ENCODE measurements around the gene CTIF. TPM values are rescaled to one million over a fixed set of nuclear protein-coding genes. Genes with fewer than 3 reads are reported as not detected.

The CTIF gene
- polyA plus RNA-seq, 3 donors: 13.9 to 17.0 (median 15.3) TPM

DNA sequence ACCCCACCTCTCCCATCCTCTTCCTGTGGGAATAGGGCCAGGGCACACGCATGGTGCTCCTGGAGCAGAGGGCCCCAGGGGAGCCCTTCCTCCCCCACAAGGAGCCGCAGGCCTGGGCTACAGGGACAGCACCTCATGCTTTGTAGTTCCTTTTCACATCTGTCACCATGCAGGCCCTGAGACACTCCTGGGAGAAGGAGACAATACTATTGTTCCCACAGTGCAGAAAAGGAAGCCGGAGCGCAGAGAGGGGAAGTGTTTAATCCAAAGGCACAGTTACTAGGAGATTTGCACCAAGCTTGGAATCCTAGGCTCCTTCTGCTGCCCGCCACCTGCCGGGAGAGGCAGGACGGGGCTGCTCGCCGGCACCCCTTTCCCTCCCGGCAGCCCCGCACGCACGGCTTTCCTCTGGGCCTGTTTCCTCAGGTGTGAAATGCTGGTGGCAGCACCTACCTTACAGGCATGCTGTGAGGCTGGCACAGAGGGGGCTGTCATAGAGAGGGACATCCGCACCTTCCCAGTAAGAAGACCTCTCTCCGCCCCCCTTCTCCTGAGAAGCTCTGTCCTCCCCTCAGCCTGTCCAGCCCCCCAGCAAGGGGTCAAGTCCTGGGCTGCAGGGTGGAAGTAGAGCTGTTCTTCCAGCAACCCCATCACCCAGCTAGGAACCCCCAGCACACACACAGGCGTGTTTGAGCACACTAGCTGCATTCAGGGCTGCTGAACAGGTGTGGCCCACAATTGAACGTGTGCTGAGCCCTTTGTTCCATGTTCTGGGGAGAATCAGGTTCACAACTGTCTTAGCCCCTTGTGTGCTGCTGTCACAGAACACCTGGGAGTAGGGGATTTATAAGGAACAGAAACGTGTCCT lies 349.3 kb downstream of the CTIF start:
- DNase-seq (ENCODE audit: low read depth in 3 of 3, low spot score in 2 of 3): no peak

DNA sequence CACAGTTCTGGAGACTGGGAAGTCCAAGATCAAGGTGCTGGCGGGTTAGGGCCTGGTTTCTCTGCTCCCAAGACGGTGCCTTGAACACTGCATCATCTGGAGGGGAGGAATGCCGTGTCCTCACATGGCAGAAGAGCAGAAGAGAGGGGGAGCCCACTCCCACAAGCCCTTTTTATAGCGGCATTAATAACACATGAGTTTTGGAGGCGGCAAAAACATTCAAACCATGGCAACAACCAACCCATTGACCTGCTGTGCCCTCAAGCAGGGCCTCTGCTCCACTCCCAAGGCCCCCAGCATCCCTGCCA lies 349.9 kb downstream of the CTIF start:
- no peak for DNase-seq (ENCODE audit: low read depth in 3 of 3, low spot score in 2 of 3)

DNA sequence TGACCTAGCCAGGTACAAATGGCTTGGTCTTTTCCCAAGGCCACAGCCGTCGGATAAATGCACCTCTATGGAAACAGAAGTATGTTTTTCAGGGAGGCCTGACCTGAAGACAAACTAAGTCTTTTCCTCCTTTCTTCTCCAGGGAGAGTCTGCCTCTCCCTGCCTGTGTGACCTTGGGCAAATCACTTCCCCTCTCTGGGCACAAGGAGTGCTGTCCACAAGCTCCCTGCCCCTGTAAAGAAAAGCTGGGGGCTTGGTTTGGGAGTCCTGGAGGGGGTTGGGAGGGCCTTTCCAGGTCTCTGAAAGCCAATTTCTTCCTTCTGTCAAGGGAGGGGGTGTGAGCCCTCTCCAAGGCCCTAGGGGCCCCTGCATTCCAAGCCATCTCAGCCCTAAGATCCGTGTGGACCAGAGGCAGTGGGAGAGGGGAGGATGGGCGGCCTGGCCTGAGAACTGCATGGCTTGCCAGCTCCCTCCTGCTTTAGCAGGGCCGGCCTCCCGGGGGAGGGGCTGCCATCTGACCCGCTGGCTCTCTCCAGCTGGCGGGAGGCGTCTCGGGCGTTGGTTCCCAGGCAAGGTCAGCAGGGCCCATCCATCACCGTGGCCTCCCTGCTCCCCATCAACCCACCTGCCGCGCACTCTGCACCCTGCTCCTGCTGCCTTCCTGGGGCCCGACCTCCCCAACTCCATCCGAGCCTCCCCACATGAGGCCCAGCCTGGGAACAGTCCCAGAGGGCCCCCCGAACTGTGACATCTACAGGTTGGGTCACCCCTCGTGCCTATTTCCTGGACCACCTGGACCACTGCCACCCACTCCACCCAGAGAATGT lies 350.5 kb downstream of the CTIF start:
- DNase-seq (ENCODE audit: low read depth in 3 of 3, low spot score in 2 of 3): no peak

DNA sequence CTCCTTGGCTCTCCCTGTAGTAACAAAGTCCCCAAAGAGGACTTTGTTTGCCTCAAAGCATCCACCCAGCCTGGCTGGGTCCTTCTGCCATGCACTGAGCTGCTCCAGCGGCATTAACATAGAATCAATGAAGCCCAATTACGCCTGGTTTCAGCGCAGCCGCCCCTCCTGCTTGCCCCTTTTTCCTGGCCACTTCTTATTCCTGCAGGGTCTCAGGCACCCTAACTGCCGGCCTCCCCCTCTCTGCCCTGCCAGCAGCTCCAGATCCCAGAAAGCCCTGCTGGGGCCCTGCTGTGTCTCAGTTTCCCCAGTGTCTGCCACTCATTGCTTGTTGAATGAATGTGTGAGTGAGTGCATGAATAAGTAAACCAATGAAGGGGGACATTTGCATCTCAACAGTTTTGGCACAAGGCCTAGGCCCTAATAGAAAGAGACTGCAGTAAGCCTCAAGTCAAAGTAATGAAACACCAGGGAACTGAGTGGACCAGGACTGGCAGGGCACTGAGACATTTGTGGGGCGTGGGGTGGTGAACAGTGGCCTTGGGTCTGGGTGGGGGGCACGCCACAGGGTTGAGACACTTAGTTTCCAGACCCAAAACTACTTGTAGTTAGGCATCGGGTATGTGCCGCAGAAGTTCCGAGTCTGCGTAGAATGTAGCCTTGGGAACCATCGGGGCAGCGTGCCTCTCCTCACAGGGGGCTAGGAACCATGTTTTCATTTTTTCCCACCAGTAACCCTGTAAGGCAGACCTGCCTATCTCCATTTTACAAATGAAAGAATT lies 351.3 kb downstream of the CTIF start:
- DNase-seq (ENCODE audit: low read depth in 3 of 3, low spot score in 2 of 3): no peak

DNA sequence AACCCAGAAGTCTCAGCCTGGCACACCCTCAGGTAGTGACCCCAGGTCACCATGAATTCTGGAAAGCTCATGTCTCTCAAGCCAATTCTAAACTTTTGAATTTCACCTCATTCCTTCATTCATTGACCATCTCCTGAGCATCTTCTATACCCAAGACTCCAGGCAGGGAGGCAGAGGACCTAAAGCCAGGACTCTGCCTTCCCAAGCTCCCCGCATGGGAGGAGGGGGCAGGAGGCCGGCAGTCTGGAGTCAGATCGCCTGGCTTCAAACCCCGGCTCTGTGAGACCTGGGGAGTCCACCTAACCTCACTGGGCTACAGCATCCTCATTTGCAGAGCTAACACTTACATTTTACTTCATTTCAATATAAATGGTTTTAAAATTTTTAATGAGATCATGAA lies 352.9 kb downstream of the CTIF start:
- no peak for DNase-seq (ENCODE audit: low read depth in 3 of 3, low spot score in 2 of 3)

DNA sequence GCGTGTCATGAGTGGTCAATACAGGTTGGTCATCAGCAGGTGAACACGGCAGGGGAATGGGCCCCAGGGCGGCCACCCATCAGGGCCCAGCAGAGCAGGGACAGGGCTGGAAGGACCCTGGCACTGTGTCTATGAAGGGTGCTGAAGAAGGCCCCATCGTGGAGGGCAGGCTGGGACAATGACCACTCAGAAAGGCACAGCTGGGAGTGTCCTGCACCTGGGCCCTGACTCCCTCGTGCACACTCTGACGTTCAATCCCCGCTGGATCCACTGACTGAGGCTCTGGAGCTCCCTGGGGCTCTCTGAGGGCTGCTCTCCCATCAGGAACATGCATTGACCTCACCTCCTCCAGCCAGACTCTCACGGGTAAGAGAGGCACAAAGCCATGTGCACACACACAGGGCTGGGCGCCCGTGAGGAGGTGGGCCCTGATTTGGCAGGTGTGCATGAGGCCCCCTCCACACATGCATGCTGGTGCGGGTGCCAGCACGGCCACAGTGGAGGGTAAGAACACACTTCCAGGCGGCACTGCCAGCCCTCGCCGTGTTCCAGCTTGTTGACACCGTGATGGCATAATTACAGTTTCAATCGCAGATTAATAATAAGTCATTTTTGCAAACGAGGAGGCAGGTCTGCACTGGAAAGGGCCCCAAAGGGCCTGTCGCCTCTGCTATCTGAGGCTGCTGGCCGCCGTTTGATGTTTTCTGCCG lies 353.5 kb downstream of the CTIF start:
- no peak for DNase-seq (ENCODE audit: low read depth in 3 of 3, low spot score in 2 of 3)

DNA sequence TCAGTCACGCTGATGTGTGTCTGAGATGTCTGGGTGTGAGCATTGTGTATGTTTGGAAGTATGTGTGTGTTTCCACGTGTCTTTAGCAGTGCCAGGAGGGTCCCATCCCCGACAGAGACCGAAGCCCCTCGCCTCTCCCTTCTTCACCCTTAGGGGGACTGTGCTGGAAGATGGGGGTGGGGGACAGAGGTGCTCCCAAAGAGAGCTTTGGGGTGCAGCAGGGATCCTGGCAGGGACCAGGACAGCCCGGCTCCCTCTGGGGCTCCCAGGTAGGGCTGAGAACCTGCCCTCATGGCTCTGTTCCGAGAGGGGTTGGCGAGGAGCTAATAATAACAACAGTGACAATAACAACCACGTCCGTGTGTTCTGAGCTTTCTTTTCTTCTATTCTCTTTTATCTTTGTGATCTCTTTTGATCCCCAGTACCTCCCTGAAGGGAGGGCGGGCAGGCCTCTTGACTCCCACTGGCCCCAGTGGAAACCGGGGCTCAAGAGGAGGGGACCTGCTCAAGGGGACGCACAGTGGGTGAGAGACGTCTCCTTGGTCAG lies 354.3 kb downstream of the CTIF start:
- DNase-seq (ENCODE audit: low read depth in 3 of 3, low spot score in 2 of 3): no peak

DNA sequence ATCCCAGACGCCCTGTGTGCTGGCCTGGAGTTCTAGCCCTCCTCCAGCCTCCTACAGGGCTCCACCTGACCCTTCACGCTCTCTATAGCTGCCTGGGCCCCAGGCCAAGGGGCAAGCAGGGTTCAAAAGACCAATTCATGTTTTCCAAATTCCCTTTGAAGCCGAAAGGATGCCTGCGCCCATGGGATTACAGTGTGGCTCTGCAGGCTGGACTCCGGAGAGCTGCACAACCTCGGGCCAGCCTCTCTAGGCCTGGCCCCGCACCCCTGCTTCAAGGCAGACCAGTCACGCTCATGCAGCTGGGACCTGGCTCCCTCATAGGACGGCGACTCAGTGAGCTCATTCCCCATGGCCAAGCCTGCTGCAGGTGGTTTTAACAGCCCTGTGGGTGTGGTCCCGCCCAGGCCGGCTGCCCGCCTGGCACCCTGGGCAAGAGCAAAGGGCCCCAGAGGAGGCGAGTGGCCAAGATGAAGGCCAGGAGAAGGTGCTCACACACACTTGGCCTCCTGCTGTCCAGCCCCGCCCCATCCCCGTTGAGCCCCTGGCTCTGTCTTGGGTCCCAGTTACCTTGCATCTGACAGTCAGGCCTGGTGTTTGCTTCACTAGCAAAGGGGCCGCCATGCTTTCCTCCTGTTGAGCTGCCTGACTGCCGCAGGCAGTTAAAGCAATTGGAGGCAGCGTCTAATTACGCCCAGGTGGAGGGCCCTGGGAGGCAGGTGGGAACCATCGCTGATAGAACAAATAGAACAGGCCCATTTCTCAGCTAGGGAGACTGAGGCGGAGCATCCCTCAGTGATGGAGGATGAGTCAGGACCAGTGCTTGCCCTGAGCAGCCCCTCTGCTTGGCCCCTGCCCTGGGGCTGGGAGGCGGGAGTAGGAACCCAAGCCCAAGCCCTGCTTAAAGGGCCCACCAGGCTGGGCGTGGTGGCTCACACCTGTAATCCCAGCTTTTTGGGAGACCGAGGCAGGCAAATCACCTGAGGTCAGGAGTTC lies 355.1 kb downstream of the CTIF start:
- no peak for DNase-seq (ENCODE audit: low read depth in 3 of 3, low spot score in 2 of 3)

DNA sequence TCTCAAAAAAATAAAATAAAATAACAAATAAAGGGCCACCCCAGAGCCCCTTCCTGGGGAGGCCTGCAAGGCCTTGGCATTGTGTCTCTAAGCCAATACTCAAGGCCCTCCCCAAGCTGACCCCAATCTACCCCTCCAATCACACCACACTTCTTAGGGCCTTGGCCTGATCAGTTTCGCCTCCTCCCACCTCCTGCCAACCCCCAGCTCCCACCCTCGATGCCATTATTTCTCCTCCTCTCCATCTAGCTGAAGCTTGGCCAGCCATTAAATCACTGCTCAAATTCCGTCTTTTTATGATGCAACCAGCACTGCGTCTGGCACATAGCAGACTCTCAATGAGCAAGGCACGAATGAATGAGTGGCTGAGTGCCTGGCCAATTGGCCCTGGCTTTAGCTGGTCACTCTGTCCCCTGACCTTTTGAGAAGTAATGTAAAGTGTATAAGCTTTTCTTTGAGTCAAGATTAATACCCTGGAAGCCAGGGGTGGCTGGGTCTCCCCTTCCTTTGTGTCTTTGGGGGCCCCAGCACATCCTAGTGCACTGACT lies 356.0 kb downstream of the CTIF start:
- no peak for DNase-seq (ENCODE audit: low read depth in 3 of 3, low spot score in 2 of 3)

DNA sequence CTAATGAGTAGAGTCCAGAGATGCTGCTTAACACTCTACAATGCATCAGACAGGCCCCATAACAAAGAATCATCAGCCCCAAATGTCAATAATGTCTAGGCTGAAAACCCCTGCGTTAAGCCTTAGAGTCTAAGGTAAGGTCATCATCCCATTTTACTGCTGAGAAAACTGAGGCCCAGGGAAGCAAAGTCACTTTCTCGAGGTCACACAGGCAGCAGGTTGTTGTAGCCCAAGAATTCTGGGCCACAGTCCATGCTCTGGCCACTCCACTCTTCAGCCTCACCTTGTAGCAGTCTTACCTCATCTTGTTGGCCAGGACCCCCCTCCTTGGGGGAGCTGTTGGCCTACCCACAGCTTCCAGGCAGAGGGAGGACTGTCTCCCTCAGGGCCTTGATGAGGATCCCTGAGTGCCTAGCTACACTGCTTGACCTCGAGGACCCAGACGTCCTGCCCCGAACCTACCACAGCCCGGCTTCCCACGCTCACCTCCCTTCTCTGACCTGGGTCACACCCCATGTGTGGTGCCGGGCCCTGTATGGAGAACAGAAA lies 357.6 kb downstream of the CTIF start:
- DNase-seq (ENCODE audit: low read depth in 3 of 3, low spot score in 2 of 3): no peak

DNA sequence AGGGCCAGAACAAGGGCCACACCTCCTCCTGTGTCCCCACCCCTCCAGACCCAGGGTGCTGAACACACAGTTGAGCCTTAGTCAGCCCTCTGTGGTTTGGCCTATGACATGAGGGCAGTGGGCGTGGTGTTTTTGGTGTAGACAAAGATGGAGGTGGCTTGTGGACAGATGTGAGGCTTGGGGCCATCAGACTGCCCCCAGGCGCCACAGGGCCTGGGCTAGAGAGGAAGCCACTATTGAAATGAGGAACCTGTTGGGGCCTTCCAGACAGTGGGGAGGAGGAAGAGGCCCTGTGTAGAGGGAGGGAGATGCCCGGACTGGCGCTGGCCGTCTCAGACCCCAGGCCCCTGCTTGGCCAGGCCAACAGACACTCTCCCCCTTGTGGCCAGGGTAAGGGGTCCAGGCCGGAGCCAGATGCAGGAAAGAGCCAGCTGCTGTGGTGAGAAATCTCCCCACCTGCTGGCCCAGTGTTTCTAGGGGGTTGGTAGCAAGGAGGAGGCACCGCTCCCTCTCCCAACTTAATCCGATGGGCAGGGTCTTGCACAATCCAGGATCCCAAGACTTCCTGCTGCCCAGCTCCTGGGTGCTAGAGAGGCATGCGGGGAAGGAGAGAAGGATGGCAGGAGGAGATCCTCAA lies 358.2 kb downstream of the CTIF start:
- no peak for DNase-seq (ENCODE audit: low read depth in 3 of 3, low spot score in 2 of 3)

DNA sequence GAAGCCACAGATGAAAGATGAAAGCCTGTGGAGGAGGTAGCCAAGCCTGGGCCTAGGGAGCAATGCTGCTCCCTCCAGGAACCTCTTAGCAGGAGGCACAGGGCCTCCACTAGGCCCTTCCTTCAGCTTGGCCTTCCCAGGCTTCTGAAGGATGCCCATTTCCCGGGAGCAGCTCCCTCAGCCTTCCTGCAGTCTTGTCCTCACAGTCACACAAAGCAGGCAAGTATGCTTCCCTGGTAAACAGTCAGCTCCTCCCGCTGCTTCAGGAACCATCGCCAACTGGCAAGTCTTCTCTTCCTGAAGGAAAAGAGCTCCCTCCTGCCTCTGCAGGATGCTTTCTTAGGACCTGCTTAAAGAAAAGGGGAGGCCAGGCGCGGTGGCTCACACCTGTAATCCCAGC lies 358.7 kb downstream of the CTIF start:
- DNase-seq (ENCODE audit: low read depth in 3 of 3, low spot score in 2 of 3): no peak

DNA sequence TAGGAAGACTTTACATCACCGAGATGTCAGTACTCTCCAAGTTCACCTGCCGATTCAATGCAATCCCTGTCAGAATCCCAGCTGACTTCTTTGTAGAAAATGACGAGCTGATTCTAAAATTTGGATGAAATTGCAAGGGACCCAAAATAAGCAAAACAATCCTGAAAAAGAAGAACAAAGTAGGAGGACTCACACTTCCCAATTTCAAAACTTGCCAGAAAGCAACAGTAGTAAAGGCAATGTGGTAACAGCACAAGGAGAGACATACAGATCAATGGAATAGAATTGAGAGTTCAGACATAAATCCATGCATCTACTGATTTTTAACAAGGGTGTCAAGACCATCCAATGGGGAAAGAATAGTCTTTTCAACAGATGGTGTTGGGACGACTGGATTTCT lies 359.7 kb downstream of the CTIF start:
- no peak for DNase-seq (ENCODE audit: low read depth in 3 of 3, low spot score in 2 of 3)

DNA sequence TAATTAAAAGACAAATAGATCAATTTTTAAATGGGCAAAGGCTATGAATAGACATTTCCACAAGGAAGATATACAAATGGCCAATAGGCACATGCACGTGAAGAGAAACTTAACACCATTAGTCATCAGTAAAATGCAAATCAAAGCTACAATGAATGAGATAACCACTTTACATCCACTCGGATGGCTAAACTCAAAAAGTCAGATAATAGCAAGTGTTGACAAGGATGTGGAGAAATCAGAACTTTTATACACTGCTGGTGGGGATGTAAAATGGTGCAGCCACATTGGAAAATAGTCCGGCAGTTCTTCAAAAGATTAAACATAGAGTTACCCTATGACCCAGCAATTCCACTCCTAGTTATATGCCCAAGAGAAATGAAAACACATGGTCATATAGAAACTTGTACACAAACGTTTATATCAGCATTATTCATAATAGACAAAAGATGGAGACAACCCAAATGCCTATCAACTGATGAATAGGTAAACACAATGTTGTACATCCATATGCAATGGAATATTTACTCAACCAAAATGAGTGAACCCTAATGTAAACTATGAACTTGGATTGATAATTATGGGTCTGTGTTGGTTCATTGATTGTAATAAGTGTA lies 360.8 kb downstream of the CTIF start:
- DNase-seq (ENCODE audit: low read depth in 3 of 3, low spot score in 2 of 3): no peak

DNA sequence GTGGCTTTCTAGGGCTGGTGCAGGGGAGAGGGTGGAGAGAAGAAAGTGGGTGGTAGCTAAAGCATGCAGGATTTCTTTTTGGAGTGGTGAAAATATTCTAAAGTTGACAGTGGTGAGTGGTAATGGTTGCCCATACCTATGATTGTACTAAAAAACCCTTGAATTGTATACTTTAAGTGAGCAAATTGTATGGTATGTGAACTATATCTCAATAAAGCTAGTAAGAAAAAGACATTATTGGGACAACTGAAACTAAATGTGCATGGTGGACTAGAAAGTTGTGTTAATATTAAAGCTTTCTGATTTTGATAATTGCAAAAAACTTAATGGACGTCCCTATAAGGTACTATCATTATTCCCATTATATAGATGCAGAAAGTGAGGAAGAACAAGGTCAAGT lies 361.6 kb downstream of the CTIF start:
- DNase-seq (ENCODE audit: low read depth in 3 of 3, low spot score in 2 of 3): no peak

DNA sequence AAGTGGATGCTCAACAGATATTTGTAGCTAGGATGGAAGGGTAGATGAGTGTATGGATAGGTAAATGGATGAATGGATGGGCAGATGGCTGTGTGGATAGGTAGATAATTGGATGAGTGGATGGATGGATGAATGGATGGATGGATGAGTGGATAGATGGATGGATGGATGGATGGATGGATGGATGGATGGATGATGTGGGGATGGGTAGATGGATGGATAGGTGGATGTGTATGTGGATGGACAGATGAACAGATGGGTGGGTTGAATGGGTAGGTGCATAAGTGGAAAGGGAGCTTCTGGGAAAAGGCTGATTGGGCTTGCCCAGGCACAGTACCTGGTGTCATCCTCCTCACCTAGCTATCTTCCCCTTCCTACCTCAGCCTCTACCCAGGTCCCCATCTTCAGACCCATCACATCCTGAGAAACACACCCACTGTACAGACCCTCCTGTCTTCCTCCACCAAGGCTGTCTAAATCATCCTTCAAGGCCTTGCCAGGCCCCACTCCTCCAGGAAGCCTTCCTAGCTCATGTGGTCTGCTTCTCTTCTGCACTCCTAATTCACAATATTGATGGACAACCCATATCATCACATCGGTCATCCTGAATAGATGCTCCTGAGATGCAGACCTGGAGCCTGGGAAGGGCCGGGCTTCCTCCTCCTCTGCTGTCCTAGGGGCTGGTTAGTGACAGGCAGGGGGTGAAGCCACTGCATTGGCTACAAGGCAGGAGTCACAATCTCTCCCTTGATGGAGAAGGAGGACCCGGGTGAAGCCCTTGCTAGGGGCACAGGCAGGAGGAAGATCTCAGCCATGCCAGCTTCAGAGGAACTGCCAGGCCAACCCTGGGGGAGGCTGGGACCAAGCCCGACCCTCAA lies 362.6 kb downstream of the CTIF start:
- no peak for DNase-seq (ENCODE audit: low read depth in 3 of 3, low spot score in 2 of 3)
